Middle frontal gyrus (tissue), 1 donor: ENCODE results near the gene SLC39A11.
"Not testable (repeated sequence)": the region's sequence is repeated elsewhere in the genome, so short reads cannot be mapped to it uniquely, and the experiment has no call there.

Experiments used
- DNase-seq: peaks from one replicate; pipeline ENCODE4 v3.0.0-alpha.2; 2015; ENCODE audit warnings: low spot score; ENCODE audit errors: extremely low spot score

The SLC39A11 gene, protein sequence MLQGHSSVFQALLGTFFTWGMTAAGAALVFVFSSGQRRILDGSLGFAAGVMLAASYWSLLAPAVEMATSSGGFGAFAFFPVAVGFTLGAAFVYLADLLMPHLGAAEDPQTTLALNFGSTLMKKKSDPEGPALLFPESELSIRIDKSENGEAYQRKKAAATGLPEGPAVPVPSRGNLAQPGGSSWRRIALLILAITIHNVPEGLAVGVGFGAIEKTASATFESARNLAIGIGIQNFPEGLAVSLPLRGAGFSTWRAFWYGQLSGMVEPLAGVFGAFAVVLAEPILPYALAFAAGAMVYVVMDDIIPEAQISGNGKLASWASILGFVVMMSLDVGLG

DNA sequence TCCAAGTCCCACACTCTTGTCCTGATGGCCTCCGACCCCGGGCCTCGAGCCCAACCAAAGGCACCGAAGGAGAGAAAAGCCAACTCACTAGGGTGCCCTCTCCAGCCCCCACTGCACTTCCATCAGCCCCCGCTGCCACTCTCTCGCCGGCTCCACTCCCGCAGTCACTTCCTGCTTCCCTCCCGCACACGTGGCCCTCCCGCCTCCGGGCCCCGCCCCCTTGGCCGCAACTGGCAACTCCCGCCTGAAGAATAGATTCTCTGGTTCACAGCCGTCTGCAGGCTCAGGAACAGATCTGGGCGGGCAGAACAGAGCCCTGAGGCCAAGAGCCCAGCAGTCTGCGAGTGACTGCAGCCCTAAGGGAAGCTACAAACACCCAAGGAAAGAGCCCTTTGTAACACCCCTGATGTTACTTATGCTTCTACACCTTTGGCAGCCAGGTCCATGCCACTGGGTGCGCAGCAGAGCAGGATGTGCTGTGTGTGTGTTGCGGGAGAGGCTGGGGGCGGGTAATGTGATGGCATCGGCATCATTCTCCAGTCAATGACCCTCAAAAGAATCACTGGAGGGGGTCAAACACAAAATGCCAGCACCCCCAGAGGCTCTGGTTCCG is at the start of gene SLC39A11:
SLC39A11 (minus strand) TSS at position 166 of the 613 bp plus-strand sequence. CDS start 3,924 bp downstream, outside the sequence.
- DNase-seq: peak; percentile 91

DNA sequence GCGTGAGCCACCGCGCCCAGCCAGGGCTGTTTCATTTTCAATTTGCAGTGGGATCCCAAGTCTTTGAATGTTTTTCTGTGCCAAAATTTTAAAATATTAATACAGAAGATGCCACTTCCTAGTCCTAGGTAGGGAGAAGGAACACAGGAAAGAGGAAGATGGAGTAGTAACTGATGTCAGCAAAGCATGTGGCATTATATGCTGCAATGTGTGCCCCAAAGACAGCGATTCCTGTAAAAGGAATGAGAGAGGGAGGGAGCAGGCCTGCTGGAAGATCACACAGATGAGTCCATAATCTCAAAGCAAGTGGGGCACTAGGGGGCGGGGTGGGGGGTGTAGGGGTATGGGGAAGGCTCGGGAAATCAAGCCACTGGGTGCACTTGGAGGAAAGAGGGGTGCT is 48.9 kb upstream of the SLC39A11 start:
- DNase-seq: no peak

DNA sequence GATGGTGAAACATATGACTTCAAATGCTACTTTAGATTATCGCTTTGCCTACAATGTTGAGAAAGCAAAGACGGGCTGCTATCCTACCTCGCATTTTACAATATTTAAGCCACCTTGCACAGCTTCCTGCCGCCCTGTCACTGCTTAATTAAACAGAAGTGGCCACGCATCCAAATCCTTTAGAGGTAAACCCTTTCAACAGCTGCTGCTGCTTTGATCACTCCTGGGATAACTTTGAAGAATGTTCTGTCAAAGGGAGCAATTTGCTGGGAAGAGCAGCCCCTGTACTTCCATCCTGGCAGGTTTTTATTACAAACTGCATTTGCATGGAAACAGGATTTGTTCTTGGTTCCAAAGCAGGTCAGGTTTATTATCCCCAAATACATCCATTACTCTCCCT is 48.1 kb upstream of the SLC39A11 start:
- DNase-seq: no peak

DNA sequence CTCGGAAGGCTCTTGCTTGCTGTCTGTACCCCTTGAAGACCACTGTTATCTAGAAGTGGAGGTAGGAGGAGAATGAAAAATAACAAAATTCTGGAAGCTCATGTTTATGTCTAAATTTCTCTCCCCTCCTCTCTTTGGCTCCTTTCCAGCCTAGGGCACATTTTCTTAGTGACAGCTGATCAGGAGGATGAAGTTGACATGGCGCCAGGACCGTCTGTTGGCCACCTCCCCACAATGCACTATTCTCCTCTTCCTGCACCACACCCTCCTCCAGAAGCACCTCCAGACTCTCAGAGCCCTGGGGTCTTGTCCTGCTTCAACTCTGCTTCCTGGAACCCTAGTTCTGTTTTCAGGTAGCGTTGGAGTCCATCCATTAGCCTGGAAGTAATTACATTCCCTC is 46.8 kb upstream of the SLC39A11 start:
- DNase-seq: no peak

DNA sequence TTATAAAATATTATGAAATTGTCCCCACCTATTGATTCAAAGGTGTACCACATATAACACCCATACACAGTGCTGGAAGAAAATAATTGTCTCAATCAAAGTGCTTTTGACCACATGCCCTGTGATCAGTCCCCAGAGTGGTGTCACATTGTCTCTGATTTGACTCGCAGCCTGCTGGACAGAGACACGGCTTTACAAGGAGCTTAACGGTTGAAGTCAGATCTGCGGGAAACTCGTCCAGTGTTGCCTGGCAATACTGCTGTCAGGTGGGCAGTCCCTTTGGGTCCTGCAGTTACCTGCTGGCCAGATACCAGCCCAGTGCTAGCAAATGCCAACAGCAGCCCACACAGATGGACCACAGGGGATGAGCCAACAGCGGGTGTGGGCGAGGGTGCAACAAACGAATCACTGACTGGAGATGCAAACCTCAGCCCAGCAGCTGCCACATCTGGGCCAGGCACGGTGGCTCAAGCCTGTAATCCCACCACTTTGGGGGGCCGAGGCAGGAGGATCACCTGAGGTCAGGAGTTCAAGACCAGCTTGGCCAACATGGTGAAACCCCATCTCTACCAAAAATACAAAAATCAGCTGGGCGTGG is 46.2 kb upstream of the SLC39A11 start:
- DNase-seq: no peak

DNA sequence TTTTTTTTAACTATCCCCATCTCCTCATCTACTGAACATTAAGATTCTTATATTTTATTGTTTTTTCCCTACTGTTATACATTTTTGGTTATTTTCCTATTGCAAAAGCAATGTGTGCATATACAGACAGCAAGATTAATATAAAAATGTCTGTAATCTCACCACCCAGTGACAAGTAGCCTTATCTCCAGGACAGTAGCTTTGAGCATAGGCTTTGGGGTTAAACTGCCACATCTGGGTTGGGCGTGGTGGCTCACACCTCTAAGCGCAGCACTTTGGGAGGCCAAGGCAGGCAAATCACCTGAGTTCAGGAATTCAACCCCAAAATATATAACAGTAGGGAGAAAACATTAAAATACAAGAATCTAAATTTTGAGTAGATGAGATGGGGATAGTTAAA is 44.9 kb upstream of the SLC39A11 start:
- no peak for DNase-seq

DNA sequence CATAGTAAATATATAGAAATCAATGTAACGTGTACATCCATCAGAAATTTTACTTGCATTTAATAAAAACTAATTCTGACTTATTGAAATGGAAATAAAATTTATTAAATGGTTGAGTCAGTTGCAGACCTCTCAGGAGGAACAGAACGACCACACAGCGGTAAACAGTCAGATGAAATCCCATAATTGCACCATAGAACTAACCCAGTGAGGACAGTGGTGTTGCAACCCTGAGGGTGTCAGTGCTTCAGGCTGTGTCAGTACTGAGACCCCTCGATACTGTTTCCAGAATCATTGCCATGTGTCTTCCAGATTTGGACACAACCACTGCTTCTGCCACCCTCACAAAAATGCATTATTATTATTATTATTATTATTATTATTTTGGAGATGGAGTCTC is 43.3 kb upstream of the SLC39A11 start:
- DNase-seq: no peak

DNA sequence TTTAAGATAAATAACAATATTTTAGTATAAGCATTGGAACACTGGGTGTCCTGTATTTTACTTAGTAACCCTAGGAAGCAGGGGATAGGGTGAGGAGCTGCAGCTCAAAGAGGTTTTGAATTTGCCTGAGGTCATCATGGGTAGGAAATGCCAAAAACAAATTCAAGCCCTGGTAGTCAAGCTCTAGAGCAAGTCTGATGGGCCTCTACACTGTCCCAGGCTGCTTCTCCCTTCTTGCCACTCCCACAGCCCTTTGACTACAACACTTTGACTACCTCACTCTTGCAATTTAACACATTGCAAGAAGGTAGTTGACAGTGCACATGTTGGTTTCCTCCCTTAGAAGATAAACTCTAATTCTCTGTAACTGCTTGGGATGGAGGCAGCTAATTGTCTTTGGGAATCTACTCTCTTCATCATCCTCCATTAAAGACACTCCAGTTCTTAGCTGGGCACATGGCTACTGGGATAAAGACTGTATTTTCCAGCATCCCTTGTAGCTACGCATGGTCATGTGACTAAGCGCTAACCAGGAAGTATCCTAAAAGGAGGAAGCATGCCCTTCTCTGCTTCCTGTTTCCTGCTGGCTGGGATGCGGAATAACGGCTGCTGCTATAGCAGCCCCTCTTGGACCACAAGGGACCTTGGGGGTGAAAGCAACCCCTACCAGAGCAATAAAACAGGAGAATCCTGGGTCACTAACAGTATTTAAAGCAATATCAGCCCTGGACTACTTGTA is 41.6 kb upstream of the SLC39A11 start:
- no peak for DNase-seq

DNA sequence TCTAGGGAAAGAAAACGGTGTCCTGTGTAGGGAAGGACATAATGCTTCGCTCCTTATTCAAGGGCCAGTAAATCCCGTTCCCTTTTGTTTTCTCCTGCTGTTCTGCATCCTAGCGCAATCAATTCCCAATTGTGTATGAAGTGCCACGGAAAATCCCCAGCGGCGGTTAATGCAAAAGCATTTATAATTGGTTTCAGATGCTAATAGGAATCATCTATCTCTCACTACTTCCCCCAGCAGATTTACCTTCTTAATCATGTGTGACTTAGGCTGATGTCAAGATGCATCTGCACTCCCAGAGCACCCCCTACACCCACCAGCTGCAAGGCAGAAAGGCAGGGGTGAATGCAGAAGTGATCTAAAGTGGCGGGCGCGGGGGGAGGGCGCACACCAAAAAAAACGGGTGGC is 39.6 kb upstream of the SLC39A11 start:
- DNase-seq: no peak

DNA sequence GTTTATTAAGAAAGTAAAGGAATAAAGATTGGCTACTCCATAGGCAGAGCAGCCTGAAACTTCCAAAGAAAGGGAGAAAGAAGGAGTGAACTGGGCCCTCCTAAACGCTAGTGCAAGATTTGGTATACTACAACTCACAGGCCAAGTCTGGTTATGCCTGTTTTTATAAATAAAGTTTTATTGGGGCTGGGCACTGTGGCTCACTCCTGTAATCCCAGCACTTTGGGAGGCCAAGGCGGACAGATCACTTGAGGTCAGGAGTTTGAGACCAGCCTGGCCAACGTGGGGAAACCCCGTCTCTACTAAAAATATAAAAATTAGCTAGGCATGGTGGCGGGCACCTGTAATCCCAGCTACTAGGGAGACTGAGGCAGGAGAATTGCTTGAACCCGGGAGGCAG is 39.0 kb upstream of the SLC39A11 start:
- DNase-seq: not testable (repeated sequence)

DNA sequence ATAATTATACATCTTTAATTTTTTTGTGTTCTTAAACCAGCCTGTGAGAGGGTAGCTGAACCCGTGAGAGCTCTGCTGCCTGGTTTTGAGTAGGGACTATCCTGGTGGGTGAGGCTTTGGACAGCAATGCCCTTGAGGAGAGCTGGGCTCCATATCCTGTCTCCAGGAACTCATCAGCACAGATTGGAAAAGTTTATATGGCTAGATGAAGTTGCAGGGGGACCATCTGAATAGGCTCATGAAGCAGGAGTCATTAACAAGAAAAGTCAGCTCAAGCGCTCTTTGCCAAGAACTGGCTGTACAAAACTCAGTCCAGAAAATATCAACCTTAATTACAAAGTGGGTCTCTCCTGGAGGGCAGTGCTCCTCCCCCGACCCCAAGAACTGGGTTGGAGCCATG is 38.5 kb upstream of the SLC39A11 start:
- DNase-seq: no peak

DNA sequence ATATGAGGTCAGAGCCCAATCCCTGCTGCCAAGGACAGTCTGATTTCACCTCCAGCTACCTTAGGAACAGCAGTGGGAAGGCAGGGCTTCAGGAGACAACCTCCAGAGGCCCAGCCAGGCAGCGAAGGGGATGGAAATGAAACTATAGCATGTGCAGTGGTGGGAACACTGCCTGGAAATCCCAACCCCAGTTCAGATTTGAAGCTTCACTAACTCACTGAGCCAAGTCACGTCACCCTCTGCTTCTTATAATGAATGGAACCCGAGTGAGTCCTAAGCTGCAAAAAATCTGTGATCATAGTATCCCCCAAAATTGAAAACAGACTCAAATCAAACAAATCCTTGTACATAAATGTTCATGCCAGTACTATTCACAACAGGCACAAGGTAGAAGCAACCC is 36.0 kb upstream of the SLC39A11 start:
- no peak for DNase-seq

DNA sequence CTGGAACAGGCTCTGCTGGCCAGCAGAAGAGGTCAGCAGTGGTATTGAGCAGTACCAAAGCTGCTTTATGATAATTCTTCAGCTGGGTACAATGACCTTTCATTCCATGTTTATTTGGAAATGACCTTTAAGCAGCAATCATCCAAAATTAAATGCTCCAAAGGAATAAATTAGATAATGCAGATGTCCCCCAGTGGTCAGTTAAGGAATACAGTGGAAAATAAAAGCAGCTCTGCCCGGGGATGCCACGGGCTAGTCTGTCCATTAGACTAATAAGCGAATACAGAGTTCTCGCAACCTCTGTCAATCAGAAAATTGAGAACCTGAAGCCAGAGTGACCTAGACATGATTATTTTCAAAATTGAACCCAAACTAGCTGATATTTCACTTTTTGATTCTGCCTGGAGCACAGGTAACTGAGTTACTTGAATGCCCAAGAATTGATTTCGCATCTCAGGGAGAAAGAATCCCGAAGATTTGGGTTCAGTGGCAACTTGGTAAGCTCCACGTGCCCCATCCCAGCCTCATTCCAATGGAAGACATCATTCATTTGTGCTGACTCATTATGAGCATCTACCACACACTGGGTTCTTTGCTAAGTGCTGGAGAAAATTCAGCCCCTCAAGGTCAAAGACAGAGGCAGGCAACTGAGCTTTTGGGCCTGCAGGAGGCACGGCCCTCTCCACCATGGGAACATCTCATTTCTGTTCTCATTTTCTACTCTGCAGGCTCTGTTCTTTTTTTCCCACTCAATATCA is 34.4 kb upstream of the SLC39A11 start:
- no peak for DNase-seq

DNA sequence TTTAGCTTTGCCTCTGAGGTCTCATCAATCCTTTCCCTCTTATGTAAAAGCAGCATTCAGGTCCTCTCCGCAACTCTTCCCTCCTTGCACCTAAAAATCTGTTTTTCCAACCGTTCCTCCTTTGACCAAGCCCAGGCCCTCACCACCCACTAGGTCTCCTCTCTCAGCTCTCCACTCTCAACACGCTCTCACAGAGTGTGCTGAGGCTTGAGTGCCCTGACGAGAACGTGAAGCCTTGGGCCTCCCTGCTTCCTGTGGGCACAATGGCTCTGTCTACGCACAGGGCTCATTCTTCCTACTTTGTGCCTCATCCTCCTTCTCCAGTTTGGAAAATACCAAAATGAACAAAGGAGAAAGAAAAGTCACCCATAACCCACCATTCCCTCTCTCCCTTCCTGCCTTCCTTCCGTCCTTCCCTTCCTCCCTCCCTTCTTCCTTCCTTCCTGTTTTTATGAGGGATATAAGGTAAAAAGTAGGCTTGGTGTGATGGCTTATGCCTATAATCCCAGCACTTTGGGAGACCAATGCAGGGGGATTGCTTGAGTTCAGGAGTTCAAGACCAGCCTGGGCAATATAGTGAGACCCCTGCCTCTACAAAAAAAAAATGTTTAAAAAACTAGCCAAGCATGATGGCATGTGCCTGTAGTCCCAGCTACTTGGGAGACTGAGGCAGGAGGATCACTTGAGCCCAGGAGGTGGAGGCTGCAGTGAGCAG is 31.3 kb upstream of the SLC39A11 start:
- no peak for DNase-seq

DNA sequence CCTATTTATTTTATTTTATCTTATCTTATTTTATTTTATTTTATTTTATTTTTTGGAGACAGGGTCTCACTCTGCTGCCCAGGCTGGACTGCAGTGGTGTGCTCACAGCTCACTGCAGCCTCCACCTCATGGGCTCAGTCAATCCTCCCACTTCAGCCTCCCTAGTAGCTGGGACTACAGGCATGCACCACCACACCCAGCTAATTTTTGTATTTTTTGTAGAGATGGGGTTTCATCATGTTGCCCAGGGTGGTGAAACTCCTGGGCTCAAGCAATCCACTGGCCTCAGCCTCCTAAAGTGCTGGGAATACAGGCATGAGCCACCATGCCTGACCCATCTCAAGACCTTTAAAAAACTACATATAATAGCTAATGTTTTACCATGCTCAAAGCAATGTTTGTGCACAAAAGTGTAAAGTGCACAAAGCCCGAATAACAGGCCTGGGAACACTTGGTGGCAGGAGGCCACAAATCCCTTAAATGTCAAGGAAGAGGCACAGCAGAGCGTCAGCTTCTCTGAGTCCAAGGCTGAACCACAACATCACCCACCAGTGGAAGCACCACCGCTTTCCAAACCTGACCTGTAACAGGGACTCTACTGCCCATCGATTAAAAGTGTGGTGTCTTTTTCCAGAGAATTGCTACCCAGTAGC is 30.6 kb upstream of the SLC39A11 start:
- no peak for DNase-seq

DNA sequence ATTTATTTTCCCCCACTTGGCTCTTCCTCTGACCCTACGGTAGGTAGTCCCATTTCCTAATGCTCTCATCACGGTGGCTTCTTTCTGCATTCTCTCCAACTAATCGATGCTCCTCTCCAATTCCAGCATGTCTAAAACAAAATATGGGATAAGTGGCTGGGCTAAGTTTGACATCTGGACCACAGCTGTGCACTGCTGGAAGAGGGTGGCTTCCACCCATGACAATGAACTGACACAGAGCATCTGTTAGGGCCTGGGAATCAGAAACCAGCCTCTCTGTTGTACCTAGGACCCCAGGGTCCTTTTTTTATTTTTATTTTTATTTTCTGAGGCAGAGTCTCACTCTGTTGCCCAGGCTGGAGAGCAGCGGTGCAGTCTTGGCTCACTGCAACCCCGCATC is 29.0 kb upstream of the SLC39A11 start:
- no peak for DNase-seq

DNA sequence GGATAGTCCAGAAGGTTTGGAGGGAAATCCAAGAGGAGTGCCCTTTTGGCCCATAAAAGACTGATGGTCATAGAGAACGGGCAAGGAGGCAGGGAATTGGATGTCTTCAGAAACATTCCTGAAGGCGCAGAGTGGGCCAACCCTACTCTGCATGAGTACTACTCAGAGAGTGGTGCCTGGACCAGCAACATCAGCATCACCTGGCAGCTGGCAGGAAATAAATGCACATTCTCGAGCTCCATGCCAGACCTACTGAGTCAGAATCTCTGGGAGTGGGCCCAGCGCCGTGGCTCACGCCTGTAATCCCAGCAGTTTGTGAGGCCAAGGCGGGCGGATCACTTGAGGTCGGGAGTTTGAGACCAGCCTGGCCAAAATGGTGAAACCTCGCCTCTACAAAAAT is 27.1 kb upstream of the SLC39A11 start:
- DNase-seq: no peak

DNA sequence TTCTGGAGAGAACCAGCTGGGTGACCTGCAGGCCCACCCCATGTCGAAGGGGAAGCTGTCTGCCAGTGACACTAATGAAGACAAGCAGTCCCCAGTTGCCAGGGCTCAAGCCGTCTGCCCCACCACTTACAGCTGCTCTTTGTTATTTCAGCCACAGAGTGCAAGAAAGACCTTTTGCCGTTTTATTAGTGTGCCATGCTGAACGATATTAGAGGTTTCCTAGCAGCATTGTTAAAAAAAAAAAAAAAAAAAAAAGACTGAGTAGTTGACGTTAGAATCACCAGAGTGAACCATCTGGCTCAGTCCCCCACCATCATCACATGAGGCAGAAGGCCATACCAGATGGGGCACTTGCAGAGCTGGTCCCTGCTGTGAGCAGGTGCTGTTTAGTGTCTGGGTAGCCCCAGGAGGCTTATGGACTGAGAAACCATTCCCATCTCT is 26.5 kb upstream of the SLC39A11 start:
- no peak for DNase-seq

DNA sequence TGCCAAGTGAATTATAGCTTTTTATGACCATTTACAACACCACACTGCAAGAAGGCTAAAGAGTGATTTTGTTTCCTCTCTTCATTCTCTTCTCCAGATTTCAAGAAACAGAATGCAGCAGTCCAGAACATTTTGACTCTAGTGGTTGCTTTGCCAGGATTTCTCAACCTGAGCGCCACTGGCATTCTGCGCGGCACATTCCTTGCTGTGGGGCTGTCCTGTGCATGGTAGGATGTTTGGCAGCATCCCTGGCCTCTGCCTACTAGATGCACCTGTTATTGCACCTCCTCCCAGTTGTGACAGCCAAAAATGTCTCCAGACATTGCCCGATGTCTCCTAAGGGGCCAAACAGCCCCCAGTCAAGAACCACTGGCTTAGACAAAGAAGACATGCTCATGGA is 25.7 kb upstream of the SLC39A11 start:
- DNase-seq: no peak

DNA sequence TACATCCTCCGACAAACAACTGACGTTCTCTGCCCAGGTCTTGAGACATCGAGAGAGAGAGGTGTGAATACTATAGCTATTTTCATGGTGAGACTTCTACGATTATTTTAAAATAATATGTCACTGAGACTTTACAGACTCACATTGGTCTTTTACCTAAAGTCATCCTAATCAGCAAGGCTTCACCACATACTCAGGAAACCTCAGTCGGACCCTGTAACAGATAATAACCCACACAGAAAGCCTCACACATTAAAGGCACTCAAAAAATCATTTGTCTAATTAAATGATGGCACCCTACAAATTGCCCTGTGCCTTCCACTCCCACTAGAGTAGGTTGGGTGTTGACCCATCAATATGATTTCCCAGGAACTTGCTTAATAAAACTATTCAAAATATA is 19.8 kb upstream of the SLC39A11 start:
- DNase-seq: no peak
